GM12878 (cell line): ENCODE measurements around the gene COPG2. TPM values are rescaled to one million over a fixed set of nuclear protein-coding genes. Genes with fewer than 3 reads are reported as not detected.

Experiments used
- ATAC-seq: fragments of 200-7000 bp; cut with Tn5 transposase; 3 replicates; pipeline ENCODE4 v1.9.1; 2020; ENCODE audit warnings: mild to moderate bottlenecking, moderate library complexity
- BruUV-seq: library from RNA; stranded (reverse); fragments of 400-500 nt; replicated peaks from 2 replicates; lab custom pipeline; 2021; lab: Mats Ljungman, UMichigan
- CTCF ChIA-PET: fragments of 300-600 bp; sonication (Branson Sonifier 250); formaldehyde crosslinking; extraction: SDS; loops from one replicate; lab custom pipeline; 2021; ENCODE audit warnings: inconsistent platforms; lab: Yijun Ruan, JAX
- POLR2A ChIA-PET: fragments of 350-600 bp; formaldehyde crosslinking; extraction: SDS; loops from one replicate; lab custom pipeline; 2021; ENCODE audit warnings: inconsistent platforms; lab: Charles Lee
- RAD21 ChIA-PET: fragments of 300-600 bp; sonication (Branson Sonifier 250); formaldehyde crosslinking; loops from one replicate; lab custom pipeline; 2023; ENCODE audit warnings: antibody characterized with exemption; ENCODE audit not compliant: unreplicated experiment; lab: Charles Lee
- SMC1A ChIA-PET: fragments of 300-600 bp; sonication (Branson Sonifier 250); formaldehyde crosslinking; loops from one replicate; lab custom pipeline; 2023; ENCODE audit not compliant: unreplicated experiment, uncharacterized antibody; lab: Charles Lee
- DNase-seq: peaks from one replicate; pipeline ENCODE4 v3.0.0-alpha.2; 2011; ENCODE audit warnings: low read depth, low spot score
- FAIRE-seq: peaks from 3 replicates; lab custom pipeline; 2011; peaks lifted over from hg19 to GRCh38; lab: Jason Lieb, UNC
- H2AFZ ChIP-seq: 2 replicates; pipeline ENCODE4 v1.6.0; 2011; ENCODE audit warnings: low read depth, low read length, control low read depth; ENCODE audit not compliant: control insufficient read depth
- H3K27ac ChIP-seq: 2 replicates; pipeline ENCODE4 v1.5.1; 2011; ENCODE audit warnings: control low read depth; ENCODE audit not compliant: control insufficient read depth, insufficient read depth
- H3K27me3 ChIP-seq, 2 experiments: replicated peaks in 1 of 2; 2 replicates each; pipeline versions ENCODE4 v1.6.0 to v1.6.1; 2011; ENCODE audit warnings: low read length in 1 of 2; ENCODE audit not compliant: control insufficient read depth in 2 of 2, insufficient read depth in 2 of 2
- H3K36me3 ChIP-seq, 2 experiments: 2 replicates each; pipeline ENCODE4 v1.5.1; 2011; ENCODE audit warnings: low read length in 1 of 2; ENCODE audit not compliant: control insufficient read depth in 2 of 2, insufficient read depth in 2 of 2
- H3K4me1 ChIP-seq: 2 replicates; pipeline ENCODE4 v1.6.1; 2011; ENCODE audit warnings: mild to moderate bottlenecking, low read length, moderate library complexity, mixed read lengths; ENCODE audit not compliant: control insufficient read depth, insufficient read depth
- H3K4me2 ChIP-seq: 2 replicates; pipeline ENCODE4 v1.6.0; 2011; ENCODE audit warnings: control low read depth; ENCODE audit not compliant: control insufficient read depth, insufficient read depth
- H3K4me3 ChIP-seq: fragments of 200-600 bp; sonication (generic); 2 replicates; pipeline ENCODE4 v1.5.1; 2016
- H3K79me2 ChIP-seq: 2 replicates; pipeline ENCODE4 v1.6.0; 2011; ENCODE audit warnings: low read length; ENCODE audit not compliant: control insufficient read depth, insufficient read depth
- H3K9ac ChIP-seq: 2 replicates; pipeline ENCODE4 v1.8.0; 2011; ENCODE audit warnings: low read length, control low read depth, mixed read lengths; ENCODE audit not compliant: control insufficient read depth, insufficient read depth
- H3K9me3 ChIP-seq: replicated peaks from 3 replicates; pipeline ENCODE4 v1.5.1; 2011; ENCODE audit warnings: mild to moderate bottlenecking, low read length; ENCODE audit not compliant: control insufficient read depth, insufficient read depth
- H4K20me1 ChIP-seq: 2 replicates; pipeline ENCODE4 v1.6.0; 2011; ENCODE audit not compliant: control insufficient read depth, insufficient read depth
- CBX3 ChIP-seq: fragments of 200-600 bp; sonication (generic); IDR thresholded peaks from 2 replicates; pipeline ENCODE4 v1.6.1; 2016; ENCODE audit warnings: low read depth, borderline replicate concordance
- KDM1A ChIP-seq: fragments of 200-600 bp; sonication (generic); IDR thresholded peaks from 2 replicates; pipeline ENCODE4 v1.6.1; 2016; ENCODE audit warnings: borderline replicate concordance
- KLF5 ChIP-seq: fragments of 450-650 bp; IDR thresholded peaks from 2 replicates; pipeline ENCODE4 v1.6.1; 2014; ENCODE audit warnings: mild to moderate bottlenecking; ENCODE audit not compliant: partially characterized antibody
- RAD21 ChIP-seq: IDR thresholded peaks from 2 replicates; pipeline ENCODE4 v1.6.1; 2011; ENCODE audit warnings: mild to moderate bottlenecking, low read depth, low read length, moderate library complexity; ENCODE audit not compliant: insufficient read depth
- SMAD1 ChIP-seq: fragments of 450-650 bp; IDR thresholded peaks from 2 replicates; pipeline ENCODE4 v1.6.1; 2018; ENCODE audit warnings: mild to moderate bottlenecking, low read depth; ENCODE audit not compliant: partially characterized antibody
- SMAD5 ChIP-seq: IDR thresholded peaks from 2 replicates; pipeline ENCODE4 v1.6.1; 2016; ENCODE audit warnings: antibody characterized with exemption, low read depth
- TARDBP ChIP-seq: IDR thresholded peaks from 2 replicates; pipeline ENCODE4 v1.6.1; 2016; ENCODE audit warnings: borderline replicate concordance
- ZNF217 ChIP-seq: fragments of 450-650 bp; IDR thresholded peaks from 2 replicates; pipeline ENCODE4 v1.6.1; 2017; ENCODE audit warnings: antibody characterized with exemption, mild to moderate bottlenecking
- WGBS: methylation state at CpG from one replicate; pipeline ENCODE4 v1.1.6; 2016; ENCODE audit warnings: low lambda C conversion rate; ENCODE audit not compliant: insufficient replicate concordance, insufficient coverage; ENCODE audit errors: missing lambda C conversion rate; 5-methylcytosine and 5-hydroxymethylcytosine counted together
- in situ Hi-C: fragments of 300-500 bp; cut with MboI; formaldehyde crosslinking; loops from 9 replicates; pipeline ENCODE4 v1.14.3; 2018; ENCODE audit warnings: mixed read lengths
- intact Hi-C: fragments of 100-400 bp; cut with micrococcal nuclease; formaldehyde crosslinking; loops from one replicate; pipeline ENCODE4 v1.14.2; 2022; ENCODE audit not compliant: unreplicated experiment
- polyA plus RNA-seq, 11 experiments: library from polyadenylated mRNA; depleted of rRNA in 4 of 11; unstranded in 6 of 11; stranded (reverse) in 5 of 11; fragments of >200 nt; fragmentation: Nextera tagmentation in 4 of 11; fragmentation: Illumina TruSeq in 1 of 11; extraction: Ambion mirVana in 4 of 11; extraction: Trizol in 1 of 11; gene quantifications; 1 replicate in 1 of 11; 2 replicates in 10 of 11; pipeline versions ENCODE4 v1.2.1 to v1.2.3, GENCODE V29; 2011 to 2016; ENCODE audit warnings: inconsistent platforms in 2 of 11, missing spikeins in 2 of 11, low read depth in 1 of 11
- total RNA-seq, 4 experiments: library from RNA; depleted of rRNA in 3 of 4; stranded (reverse); fragments of >200 nt in 3 of 4; fragmentation: Illumina TruSeq in 1 of 4; extraction: Trizol in 1 of 4; gene quantifications; 2 replicates each; pipeline versions ENCODE4 v1.2.1 to v1.2.3, GENCODE V29; 2013 to 2021
- TF ChIP-seq, protein P1 (sequence below): fragments of 450-650 bp; conservative IDR thresholded peaks from 2 replicates; pipeline ENCODE4 v1.6.1; 2017; ENCODE audit warnings: mild to moderate bottlenecking, moderate library complexity
- TF ChIP-seq, protein P2 (sequence below): fragments of 150-350 bp; IDR thresholded peaks from 2 replicates; pipeline ENCODE4 v1.6.1; 2014; ENCODE audit warnings: mild to moderate bottlenecking, low read depth, low read length
- TF ChIP-seq, protein P3 (sequence below): fragments of 450-650 bp; IDR thresholded peaks from 2 replicates; pipeline ENCODE4 v1.6.1; 2018; ENCODE audit warnings: borderline replicate concordance, mild to moderate bottlenecking; ENCODE audit not compliant: partially characterized antibody
- TF ChIP-seq, protein P4 (sequence below): IDR thresholded peaks from 2 replicates; pipeline ENCODE4 v1.6.1; 2011; ENCODE audit warnings: borderline replicate concordance, low read depth, mild to moderate bottlenecking, moderate library complexity, low read length; ENCODE audit not compliant: insufficient read depth, poor library complexity, severe bottlenecking
- TF ChIP-seq, protein P5 (sequence below): IDR thresholded peaks from 2 replicates; pipeline ENCODE4 v1.6.1; 2011; ENCODE audit warnings: borderline replicate concordance, low read depth, mild to moderate bottlenecking, moderate library complexity, mixed read lengths, low read length; ENCODE audit not compliant: insufficient read depth; ENCODE audit errors: extremely low read length

The COPG2 gene
- total and polyA plus RNA-seq, 10 of the 15 experiments (the other 5 are each of a cell fraction or from before 2014, with no cell fraction given) = 3.4 to 37.8 (median 16.7) TPM

DNA sequence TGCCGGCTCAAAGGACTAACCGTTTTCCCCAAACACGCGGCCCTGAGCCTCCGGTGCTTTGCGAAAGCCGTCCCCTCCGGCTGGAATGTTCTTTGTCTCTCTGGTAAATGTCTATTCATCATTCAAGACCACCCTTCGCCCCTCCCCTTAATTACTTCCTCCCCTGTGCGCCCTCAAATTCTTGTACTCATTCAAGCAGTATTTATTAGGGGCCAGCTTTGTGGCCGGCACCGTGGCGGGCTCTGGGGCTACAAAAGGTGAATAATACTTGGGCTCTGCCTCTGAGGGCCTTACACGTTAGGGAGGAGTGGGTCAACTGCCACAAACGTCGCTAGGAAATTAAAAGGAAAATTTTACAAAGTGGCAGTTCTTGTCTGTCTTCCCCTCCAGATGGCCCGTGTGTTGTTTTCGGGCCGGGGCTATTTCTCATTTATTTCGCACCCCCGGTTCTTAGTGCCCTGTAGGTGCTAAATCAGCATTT, 178.2 kb downstream of the COPG2 start:
- ChIA-PET RAD21 (no interaction called here), POLR2A (no interaction called here), SMC1A (no interaction called here), CTCF (no interaction called here)
- no peaks in the 10 kb centered on the region; a peak in 2 of 4 replicates for H3K27me3 ChIP-seq
- no TSS peak for BruUV-seq
- peak overlapping the region; percentile 83; the same call in 1 of the 2 replicates for H3K4me2 ChIP-seq
- H3K9ac ChIP-seq = no peak overlapping the region
- FAIRE-seq (no peak), ATAC-seq (no peak), DNase-seq (no peak)
- H3K9me3 ChIP-seq = no peaks in the 10 kb centered on the region; the same call in 2 of the 3 replicates
- intact Hi-C loops (loop anchor here (5.0 kb wide), 1 partner anchor 248 kb away; no protein-coding TSS in a partner anchor), in situ Hi-C loops (no loop called here)
- H4K20me1 ChIP-seq = no peaks in the 10 kb centered on the region
- WGBS = 71% methylated on average over 21 of the region's 21 CpGs
- no peaks in the 10 kb centered on the region for H3K79me2 ChIP-seq
- H2AFZ ChIP-seq = no peak overlapping the region
- H3K27ac ChIP-seq = no peak overlapping the region
- no peaks in the 10 kb centered on the region for H3K36me3 ChIP-seq
- H3K4me3 ChIP-seq = no peak overlapping the region
- peaks cover 11% of the 10 kb centered on the region for H3K4me1 ChIP-seq
- TF ChIP-seq, protein P1, sequence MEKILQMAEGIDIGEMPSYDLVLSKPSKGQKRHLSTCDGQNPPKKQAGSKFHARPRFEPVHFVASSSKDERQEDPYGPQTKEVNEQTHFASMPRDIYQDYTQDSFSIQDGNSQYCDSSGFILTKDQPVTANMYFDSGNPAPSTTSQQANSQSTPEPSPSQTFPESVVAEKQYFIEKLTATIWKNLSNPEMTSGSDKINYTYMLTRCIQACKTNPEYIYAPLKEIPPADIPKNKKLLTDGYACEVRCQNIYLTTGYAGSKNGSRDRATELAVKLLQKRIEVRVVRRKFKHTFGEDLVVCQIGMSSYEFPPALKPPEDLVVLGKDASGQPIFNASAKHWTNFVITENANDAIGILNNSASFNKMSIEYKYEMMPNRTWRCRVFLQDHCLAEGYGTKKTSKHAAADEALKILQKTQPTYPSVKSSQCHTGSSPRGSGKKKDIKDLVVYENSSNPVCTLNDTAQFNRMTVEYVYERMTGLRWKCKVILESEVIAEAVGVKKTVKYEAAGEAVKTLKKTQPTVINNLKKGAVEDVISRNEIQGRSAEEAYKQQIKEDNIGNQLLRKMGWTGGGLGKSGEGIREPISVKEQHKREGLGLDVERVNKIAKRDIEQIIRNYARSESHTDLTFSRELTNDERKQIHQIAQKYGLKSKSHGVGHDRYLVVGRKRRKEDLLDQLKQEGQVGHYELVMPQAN = no peak
- TF ChIP-seq RAD21 (no peak), SMAD5 (no peak), TARDBP (no peak), ZNF217 (no peak), SMAD1 (no peak), KLF5 (no peak), CBX3 (no peak), KDM1A (no peak)
- TF ChIP-seq, protein P2, sequence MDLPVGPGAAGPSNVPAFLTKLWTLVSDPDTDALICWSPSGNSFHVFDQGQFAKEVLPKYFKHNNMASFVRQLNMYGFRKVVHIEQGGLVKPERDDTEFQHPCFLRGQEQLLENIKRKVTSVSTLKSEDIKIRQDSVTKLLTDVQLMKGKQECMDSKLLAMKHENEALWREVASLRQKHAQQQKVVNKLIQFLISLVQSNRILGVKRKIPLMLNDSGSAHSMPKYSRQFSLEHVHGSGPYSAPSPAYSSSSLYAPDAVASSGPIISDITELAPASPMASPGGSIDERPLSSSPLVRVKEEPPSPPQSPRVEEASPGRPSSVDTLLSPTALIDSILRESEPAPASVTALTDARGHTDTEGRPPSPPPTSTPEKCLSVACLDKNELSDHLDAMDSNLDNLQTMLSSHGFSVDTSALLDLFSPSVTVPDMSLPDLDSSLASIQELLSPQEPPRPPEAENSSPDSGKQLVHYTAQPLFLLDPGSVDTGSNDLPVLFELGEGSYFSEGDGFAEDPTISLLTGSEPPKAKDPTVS = no peak
- TF ChIP-seq, protein P3, sequence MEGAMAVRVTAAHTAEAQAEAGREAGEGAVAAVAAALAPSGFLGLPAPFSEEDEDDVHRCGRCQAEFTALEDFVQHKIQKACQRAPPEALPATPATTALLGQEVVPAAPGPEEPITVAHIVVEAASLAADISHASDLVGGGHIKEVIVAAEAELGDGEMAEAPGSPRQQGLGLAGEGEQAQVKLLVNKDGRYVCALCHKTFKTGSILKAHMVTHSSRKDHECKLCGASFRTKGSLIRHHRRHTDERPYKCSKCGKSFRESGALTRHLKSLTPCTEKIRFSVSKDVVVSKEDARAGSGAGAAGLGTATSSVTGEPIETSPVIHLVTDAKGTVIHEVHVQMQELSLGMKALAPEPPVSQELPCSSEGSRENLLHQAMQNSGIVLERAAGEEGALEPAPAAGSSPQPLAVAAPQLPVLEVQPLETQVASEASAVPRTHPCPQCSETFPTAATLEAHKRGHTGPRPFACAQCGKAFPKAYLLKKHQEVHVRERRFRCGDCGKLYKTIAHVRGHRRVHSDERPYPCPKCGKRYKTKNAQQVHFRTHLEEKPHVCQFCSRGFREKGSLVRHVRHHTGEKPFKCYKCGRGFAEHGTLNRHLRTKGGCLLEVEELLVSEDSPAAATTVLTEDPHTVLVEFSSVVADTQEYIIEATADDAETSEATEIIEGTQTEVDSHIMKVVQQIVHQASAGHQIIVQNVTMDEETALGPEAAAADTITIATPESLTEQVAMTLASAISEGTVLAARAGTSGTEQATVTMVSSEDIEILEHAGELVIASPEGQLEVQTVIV = no peak
- TF ChIP-seq, protein P4, sequence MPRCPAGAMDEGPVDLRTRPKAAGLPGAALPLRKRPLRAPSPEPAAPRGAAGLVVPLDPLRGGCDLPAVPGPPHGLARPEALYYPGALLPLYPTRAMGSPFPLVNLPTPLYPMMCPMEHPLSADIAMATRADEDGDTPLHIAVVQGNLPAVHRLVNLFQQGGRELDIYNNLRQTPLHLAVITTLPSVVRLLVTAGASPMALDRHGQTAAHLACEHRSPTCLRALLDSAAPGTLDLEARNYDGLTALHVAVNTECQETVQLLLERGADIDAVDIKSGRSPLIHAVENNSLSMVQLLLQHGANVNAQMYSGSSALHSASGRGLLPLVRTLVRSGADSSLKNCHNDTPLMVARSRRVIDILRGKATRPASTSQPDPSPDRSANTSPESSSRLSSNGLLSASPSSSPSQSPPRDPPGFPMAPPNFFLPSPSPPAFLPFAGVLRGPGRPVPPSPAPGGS = no peak
- TF ChIP-seq, protein P5, sequence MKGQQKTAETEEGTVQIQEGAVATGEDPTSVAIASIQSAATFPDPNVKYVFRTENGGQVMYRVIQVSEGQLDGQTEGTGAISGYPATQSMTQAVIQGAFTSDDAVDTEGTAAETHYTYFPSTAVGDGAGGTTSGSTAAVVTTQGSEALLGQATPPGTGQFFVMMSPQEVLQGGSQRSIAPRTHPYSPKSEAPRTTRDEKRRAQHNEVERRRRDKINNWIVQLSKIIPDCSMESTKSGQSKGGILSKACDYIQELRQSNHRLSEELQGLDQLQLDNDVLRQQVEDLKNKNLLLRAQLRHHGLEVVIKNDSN = no peak
